Loucy (cell line): ENCODE data around the gene RPL4.

Source experiments
- CTCF ChIP-seq: fragments of 200-600 bp; sonication (generic); conservative IDR thresholded peaks from 2 replicates; pipeline ENCODE4 v1.5.1; 2014; ENCODE audit warnings: mild to moderate bottlenecking, antibody characterized with exemption, low read length
- EZH2phosphoT487 ChIP-seq: fragments of 200-600 bp; IDR thresholded peaks from 2 replicates; pipeline ENCODE4 v1.6.1; 2018; ENCODE audit warnings: antibody characterized with exemption, mild to moderate bottlenecking, moderate library complexity, borderline replicate concordance

GRCh38 chr15:66480267-66480666, 24.4 kb downstream of the RPL4 start:
- TF ChIP-seq CTCF (no peak), EZH2phosphoT487 (no peak)
